ENCODE measurements around the gene EHD4.

The EHD4 gene

GRCh38 chr15:41895957-41896356 lies 76.4 kb downstream of the EHD4 start:
- no peak for DNase-seq (ENCODE audit: low read depth)

- no peak for DNase-seq (ENCODE audit: low read depth)
Observed at GRCh38 chr15:41895491-41895890, 76.9 kb downstream of the EHD4 start.

GRCh38 chr15:41894791-41895463 lies 77.4 kb downstream of the EHD4 start:
- peak; percentile 63 for DNase-seq (ENCODE audit: low read depth)

DNA sequence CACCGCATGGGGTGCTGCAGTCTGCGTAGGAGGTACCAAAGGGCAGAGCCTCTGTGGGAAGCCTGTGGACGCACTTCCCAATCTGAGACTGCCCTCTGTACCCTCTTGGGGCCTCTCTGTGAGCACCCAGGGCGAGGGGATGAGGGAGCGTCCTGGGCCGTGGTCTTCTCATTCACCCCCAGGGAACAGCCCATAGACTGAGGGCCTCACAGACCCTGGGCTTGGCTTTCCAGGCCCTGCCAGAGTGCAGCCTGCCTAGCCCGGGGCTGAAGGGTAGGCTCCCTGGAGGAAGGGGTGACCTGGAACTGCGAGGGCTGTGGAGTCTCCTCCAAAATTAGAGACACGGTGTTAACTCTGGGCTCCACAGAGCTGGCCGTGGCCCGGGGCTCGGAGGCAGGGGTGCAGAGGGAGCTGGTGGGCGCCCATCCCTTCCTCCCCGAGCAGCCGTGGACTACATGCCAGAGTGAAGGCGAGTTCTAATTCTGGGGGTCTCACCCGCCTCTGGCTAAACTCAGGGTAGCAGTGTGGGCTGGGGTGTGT lies 78.0 kb downstream of the EHD4 start:
- DNase-seq (ENCODE audit: low read depth): no peak

- DNase-seq (ENCODE audit: low read depth): no peak
Observed at GRCh38 chr15:41893422-41894250, 78.7 kb downstream of the EHD4 start, which contains the start of gene SPTBN5. Gene SPTBN5 (minus strand): TSS chr15:41894053. CDS start chr15:41893497, 556 bp downstream.

DNA sequence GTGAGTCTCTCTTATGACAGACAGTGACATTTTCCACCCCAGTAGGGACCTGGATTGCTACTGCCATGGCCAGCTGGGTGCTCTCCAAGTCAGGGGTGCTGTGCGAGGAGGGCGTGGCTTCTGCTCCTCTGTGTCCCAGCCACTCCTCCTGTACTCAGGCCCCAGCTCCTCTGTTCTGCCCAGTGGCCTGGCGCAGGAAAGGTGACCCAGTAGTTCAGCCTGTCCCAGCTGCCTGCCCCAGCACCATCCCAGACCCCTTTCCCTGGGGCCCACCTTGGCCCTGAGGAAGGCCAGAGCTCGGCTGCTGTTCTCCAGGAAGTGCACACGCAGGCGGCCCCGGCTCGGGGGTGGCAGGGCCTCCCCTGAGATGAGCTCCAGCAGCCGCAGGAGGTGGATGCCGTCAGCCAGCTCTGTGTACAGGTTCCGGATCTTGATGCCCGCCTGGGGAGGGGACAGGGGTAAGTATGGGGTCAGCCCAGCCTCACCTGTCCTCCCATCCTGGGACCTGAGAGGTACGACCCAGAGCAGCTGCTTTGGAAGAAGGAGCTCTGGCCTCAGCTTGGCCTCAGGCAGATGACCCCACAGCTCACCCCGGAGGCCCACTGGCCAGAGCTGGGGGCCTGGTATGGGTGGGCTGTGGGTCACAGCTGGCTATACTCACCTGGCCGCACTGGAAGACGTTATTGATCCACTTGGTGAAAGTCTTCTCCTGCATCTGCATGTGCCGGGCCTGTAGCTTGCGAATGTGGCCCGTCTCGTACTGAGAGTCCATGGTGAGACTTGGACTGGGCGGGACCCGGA lies 79.5 kb downstream of the EHD4 start:
- DNase-seq (ENCODE audit: low read depth): no peak

DNA sequence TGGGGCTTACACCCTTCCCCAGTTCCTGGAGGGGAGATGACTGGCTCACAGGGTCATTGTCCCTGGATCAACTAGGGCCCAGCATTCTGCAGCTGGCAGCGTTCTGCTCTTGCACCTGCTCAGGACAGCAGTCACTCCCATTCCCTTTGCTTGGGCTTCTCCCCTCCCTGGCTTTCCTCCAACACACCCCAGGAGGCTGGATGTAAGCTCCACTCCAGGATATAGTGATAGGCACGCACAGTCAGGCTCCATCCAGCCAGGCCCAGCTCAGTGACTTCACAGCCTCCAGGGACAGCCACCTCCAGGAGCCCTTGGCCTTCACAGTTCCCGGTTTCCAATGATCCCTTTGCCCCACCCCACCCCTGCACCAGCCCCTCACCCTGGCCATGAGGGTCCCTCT lies 80.4 kb downstream of the EHD4 start:
- no peak for DNase-seq (ENCODE audit: low read depth)

DNA sequence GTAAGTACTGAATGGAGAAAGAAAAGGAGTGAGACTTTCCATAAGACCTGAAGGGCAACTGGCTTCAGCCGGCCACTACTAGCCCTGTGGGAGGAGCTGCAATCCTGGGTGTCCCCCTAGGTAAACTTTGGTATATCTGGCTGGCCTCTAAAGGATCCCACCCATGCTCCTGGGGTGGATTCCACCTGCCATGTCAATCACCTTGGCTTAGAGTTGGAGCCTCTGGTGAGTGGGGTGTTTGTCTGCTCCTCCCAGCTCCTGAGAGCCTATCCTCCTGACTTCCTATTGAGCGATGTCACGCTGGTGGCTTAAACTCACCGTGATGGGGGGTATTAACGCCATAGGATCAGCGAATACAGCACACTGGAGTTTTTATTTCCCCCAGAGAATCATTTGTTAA lies 81.1 kb downstream of the EHD4 start:
- DNase-seq (ENCODE audit: low read depth): no peak

DNA sequence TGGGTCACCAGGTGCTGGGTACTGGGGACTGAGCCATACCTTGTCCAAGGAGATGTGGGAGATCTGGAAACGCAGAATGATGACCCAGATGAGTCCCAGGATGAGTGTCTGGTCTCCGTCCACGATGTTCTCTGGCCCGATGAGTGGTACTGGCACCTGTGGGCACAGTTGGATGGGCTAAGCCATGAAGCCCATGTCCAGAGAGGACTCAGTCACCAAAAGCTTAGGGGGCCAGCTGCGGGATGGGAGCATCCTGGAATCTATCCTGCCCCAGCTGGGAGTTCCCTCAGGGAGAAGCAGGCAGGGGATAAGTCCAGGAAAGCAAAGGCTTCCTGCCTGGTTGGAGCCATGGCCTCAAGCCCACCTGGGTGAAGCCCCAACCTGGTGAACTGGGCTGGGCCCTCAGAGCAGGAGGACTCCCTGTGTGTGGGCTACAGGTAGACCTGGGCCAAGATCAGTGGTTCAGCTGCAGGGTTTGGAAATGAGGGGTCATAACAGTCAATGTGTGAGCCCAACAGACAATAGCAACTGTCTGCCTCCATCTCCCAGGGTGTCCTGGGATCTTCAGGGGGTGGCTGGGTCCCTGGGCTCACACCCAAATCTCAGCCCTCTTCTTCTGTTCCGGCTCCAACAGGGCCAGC lies 82.2 kb downstream of the EHD4 start:
- DNase-seq (ENCODE audit: low read depth): no peak

GRCh38 chr15:41888662-41889253 lies 83.6 kb downstream of the EHD4 start:
- DNase-seq (ENCODE audit: low read depth): no peak

DNA sequence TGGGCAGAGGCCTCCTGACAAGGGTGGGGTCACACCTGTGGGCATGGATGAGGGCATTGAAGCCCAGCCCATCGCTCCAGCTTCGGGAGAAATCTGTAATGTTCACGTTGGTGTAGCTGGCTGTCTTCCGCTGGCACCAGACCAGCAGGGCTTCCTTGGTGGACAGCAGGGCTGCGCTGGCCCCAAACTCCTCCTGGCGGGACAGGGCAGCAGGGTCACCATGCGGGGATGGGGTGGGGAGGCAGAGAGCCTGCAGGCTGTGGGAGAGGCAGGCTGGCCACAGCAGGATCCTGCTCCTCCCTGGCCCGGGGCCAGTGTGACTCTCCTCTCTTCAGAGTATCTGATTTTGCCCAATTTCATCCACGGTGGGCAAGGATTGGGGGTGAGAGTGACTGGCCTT lies 84.5 kb downstream of the EHD4 start:
- DNase-seq (ENCODE audit: low read depth): no peak

DNA sequence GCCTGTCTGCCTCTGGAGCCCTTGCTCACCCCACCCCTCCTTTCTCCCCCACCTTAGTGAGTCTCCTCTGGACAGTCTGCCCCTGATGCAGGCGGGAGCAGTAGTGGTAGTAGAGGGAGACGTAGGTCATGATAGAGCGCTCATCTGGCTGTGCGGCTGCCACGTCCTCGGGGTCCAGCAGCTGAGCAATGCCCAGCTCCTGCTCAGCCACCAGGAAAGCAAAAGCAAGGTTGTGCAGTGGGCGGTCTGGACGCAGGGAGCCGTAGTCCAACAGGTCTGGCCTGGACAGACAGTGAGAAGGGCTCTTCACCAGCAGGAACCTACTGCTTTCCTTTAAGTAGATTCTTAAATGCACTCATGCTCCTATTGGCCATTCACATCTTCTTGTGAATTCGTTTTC lies 85.2 kb downstream of the EHD4 start:
- DNase-seq (ENCODE audit: low read depth): no peak

GRCh38 chr15:41886741-41887140 lies 85.6 kb downstream of the EHD4 start:
- DNase-seq (ENCODE audit: low read depth): no peak

- DNase-seq (ENCODE audit: low read depth): no peak
Observed at GRCh38 chr15:41885841-41886240, 86.5 kb downstream of the EHD4 start.

DNA sequence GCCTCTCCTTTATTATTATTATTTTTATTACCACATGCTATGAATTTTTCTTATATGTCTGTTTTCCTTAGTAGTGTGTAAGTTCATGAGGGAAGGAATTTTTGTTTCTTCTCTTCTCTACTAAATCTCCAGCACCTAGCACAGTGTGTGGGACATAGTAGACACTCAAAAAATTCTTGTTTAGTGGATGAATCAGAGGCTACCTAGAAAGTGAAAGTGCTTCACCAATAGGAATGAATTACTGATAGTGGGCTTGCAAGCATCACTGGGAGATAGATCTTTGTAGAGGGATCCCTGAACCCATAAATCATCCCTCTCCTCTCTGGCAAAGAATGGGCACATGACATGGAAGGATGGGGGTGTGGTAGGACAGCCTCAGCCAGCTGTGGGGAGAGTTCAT lies 87.0 kb downstream of the EHD4 start:
- no peak for DNase-seq (ENCODE audit: low read depth)

DNA sequence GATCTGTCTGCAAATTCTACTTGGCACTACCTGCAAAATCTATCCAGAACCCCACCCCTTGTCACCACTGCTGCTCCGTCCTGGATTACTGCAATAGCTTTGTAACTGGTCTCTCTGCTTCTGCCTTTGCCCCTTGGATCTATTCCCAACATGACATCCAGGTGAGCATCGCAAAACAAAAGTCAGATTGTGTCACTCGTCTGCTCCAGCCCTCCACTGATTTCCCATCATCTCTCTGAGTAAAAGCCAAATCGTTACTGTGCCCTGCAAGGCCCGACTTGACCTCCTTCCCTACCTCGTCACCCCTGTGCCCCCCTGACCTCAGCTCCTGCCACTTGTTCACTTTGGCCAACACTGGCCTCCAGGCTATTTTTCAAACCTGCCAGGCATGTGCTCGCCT lies 87.9 kb downstream of the EHD4 start:
- DNase-seq (ENCODE audit: low read depth): no peak

DNA sequence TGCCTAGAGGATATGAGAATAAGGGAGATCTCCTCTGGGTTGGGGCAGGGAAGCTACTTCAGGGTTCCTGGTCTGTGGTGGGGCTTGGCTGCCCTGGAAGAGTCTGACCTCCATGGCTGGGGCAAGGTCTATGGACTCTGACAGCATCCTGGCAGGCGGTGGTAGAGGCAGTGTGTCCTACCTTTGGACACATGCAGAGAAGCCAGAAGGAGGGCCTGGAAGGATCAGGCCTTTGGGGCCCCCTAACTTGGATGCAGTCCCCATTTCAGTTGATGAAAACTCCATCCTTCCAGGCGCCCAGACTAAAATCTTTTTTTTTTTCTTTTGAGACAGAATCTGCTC lies 88.9 kb downstream of the EHD4 start:
- no peak for DNase-seq (ENCODE audit: low read depth)

- DNase-seq (ENCODE audit: low read depth): no peak
Observed at GRCh38 chr15:41882689-41883483, 89.5 kb downstream of the EHD4 start.

- no peak for DNase-seq (ENCODE audit: low read depth)
Observed at GRCh38 chr15:41881920-41882688, 90.3 kb downstream of the EHD4 start.

GRCh38 chr15:41881550-41881919 lies 90.8 kb downstream of the EHD4 start:
- no peak for DNase-seq (ENCODE audit: low read depth)
